GM23338 (cell line): ENCODE measurements around the gene UBA3. TPM values are rescaled to one million over a fixed set of nuclear protein-coding genes. Genes with fewer than 3 reads are reported as not detected.

Experiments used
- ATAC-seq: fragments of 200-7000 bp; cut with Tn5 transposase; 3 replicates; pipeline ENCODE4 v1.9.1; 2020
- DNase-seq: peaks from one replicate; pipeline ENCODE4 v3.0.0-alpha.2; 2015; ENCODE audit warnings: low spot score
- H2AFZ ChIP-seq: fragments of 200-600 bp; sonication (generic); 2 replicates; pipeline ENCODE4 v1.8.0; 2016; ENCODE audit warnings: antibody characterized with exemption, mild to moderate bottlenecking, moderate library complexity
- H3F3A ChIP-seq: fragments of 200-600 bp; sonication (generic); replicated peaks from 2 replicates; pipeline ENCODE4 v1.8.0; 2017; ENCODE audit warnings: antibody characterized with exemption, mixed run types, low read depth
- H3K27ac ChIP-seq: fragments of 200-600 bp; sonication (generic); 2 replicates; pipeline ENCODE4 v1.6.1; 2016; ENCODE audit warnings: low read depth
- H3K27me3 ChIP-seq: fragments of 200-600 bp; sonication (generic); 2 replicates; pipeline ENCODE4 v1.8.0; 2016; ENCODE audit warnings: mild to moderate bottlenecking, mixed run types, moderate library complexity; ENCODE audit not compliant: insufficient read depth
- H3K36me3 ChIP-seq: fragments of 200-600 bp; sonication (generic); 2 replicates; pipeline ENCODE4 v1.8.0; 2016; ENCODE audit warnings: mild to moderate bottlenecking; ENCODE audit not compliant: insufficient read depth
- H3K4me1 ChIP-seq: fragments of 200-600 bp; sonication (generic); 2 replicates; pipeline ENCODE4 v1.8.0; 2016; ENCODE audit warnings: mild to moderate bottlenecking, moderate library complexity; ENCODE audit not compliant: insufficient read depth
- H3K4me2 ChIP-seq: fragments of 200-600 bp; sonication (generic); 2 replicates; pipeline ENCODE4 v1.7.1; 2017; ENCODE audit warnings: mixed run types
- H3K4me3 ChIP-seq: fragments of 200-600 bp; sonication (generic); 2 replicates; pipeline ENCODE4 v1.6.1; 2016; ENCODE audit warnings: mixed run types
- H3K79me2 ChIP-seq: fragments of 200-600 bp; sonication (generic); replicated peaks from 2 replicates; pipeline ENCODE4 v1.8.0; 2017; ENCODE audit warnings: mild to moderate bottlenecking; ENCODE audit not compliant: insufficient read depth
- H3K9me2 ChIP-seq: fragments of 200-600 bp; sonication (generic); 2 replicates; pipeline ENCODE4 v1.8.0; 2017; ENCODE audit not compliant: insufficient read depth
- H4K20me1 ChIP-seq: fragments of 200-600 bp; sonication (generic); replicated peaks from 2 replicates; pipeline ENCODE4 v1.8.0; 2017; ENCODE audit warnings: mild to moderate bottlenecking; ENCODE audit not compliant: insufficient read depth
- H3K27ac Mint-ChIP-seq: 2 replicates; pipeline ENCODE4 v1.8.0; 2020; ENCODE audit warnings: inconsistent platforms, mild to moderate bottlenecking, moderate library complexity, mixed read lengths
- H3K27me3 Mint-ChIP-seq: 3 replicates; pipeline ENCODE4 v1.8.0; 2022; ENCODE audit warnings: low read depth, mild to moderate bottlenecking, moderate library complexity, mixed read lengths, inconsistent platforms; ENCODE audit not compliant: insufficient read depth, poor library complexity
- H3K36me3 Mint-ChIP-seq: 3 replicates; pipeline ENCODE4 v1.8.0; 2021; ENCODE audit warnings: low read depth, mild to moderate bottlenecking, inconsistent platforms, moderate library complexity, mixed read lengths
- H3K4me1 Mint-ChIP-seq: 3 replicates; pipeline ENCODE4 v1.8.0; 2020; ENCODE audit warnings: mild to moderate bottlenecking, inconsistent platforms, mixed read lengths
- H3K4me3 Mint-ChIP-seq: 3 replicates; pipeline ENCODE4 v1.8.0; 2021; ENCODE audit warnings: moderate library complexity, mild to moderate bottlenecking, inconsistent platforms, mixed read lengths
- H3K9me3 Mint-ChIP-seq: 3 replicates; pipeline ENCODE4 v1.8.0; 2020; ENCODE audit warnings: moderate library complexity, mild to moderate bottlenecking, inconsistent platforms, mixed read lengths
- CREB1 ChIP-seq: fragments of 250-450 bp; sonication (Bioruptor Pico); IDR thresholded peaks from 2 replicates; pipeline ENCODE4 v1.5.0; 2020; ENCODE audit warnings: low read depth, mild to moderate bottlenecking, moderate library complexity
- CTCF ChIP-seq, 2 experiments: fragments of 200-600 bp in 1 of 2; sonication (generic) in 1 of 2; conservative IDR thresholded peaks; 2 replicates each; pipeline versions ENCODE4 v1.5.1 to v1.6.1; 2016 to 2017; ENCODE audit warnings: antibody characterized with exemption in 2 of 2, low read depth in 2 of 2, mild to moderate bottlenecking in 2 of 2, moderate library complexity in 1 of 2
- ETS1 ChIP-seq: IDR thresholded peaks from 2 replicates; pipeline ENCODE4 v1.6.1; 2016; ENCODE audit warnings: antibody characterized with exemption
- EZH2 ChIP-seq: fragments of 200-600 bp; sonication (generic); IDR thresholded peaks from one replicate; pipeline ENCODE4 v1.8.0; 2017; ENCODE audit warnings: antibody characterized with exemption, mild to moderate bottlenecking, low read depth; ENCODE audit not compliant: unreplicated experiment
- EZH2phosphoT487 ChIP-seq: fragments of 200-600 bp; sonication (generic); IDR thresholded peaks from one replicate; pipeline ENCODE4 v1.8.1; 2018; ENCODE audit warnings: antibody characterized with exemption; ENCODE audit not compliant: unreplicated experiment
- JUNB ChIP-seq: IDR thresholded peaks from one replicate; pipeline ENCODE4 v1.6.1; 2016; ENCODE audit warnings: antibody characterized with exemption; ENCODE audit not compliant: unreplicated experiment
- NANOG ChIP-seq: IDR thresholded peaks from 2 replicates; pipeline ENCODE4 v1.6.1; 2016; ENCODE audit warnings: antibody characterized with exemption, borderline replicate concordance
- POLR2AphosphoS5 ChIP-seq: IDR thresholded peaks from 2 replicates; pipeline ENCODE4 v1.6.1; 2016; ENCODE audit warnings: antibody characterized with exemption, low read depth
- STAT1 ChIP-seq: IDR thresholded peaks from one replicate; pipeline ENCODE4 v1.6.1; 2016; ENCODE audit warnings: antibody characterized with exemption; ENCODE audit not compliant: unreplicated experiment
- ZNF114 ChIP-seq: fragments of 250-450 bp; sonication (Bioruptor Pico); IDR thresholded peaks from 2 replicates; pipeline ENCODE4 v1.5.0; 2020; ENCODE audit warnings: mild to moderate bottlenecking, moderate library complexity
- ZNF331 ChIP-seq: fragments of 250-450 bp; sonication (Bioruptor Pico); IDR thresholded peaks from 2 replicates; pipeline ENCODE4 v1.5.0; 2020; ENCODE audit warnings: low read depth, mild to moderate bottlenecking, moderate library complexity
- polyA plus RNA-seq: library from polyadenylated mRNA; unstranded; fragments of >200 nt; fragmentation: Nextera tagmentation; extraction: Ambion mirVana; gene quantifications from 2 replicates; pipeline ENCODE4 v1.2.1, GENCODE V29; 2016
- total RNA-seq: library from RNA; depleted of rRNA; stranded (reverse); fragments of >200 nt; shearing (Covaris generic); gene quantifications from 2 replicates; pipeline ENCODE4 v1.2.3, GENCODE V29; 2014

The UBA3 gene
- total and polyA plus RNA-seq, 2 experiments from 2014 or later: 53.2 to 85.3 TPM

- Histone ChIP-seq H3K36me3 (no peaks in the 10 kb centered on the region), H3K9me2 (no peaks in the 10 kb centered on the region), H3K79me2 (no peaks in the 10 kb centered on the region), H3K4me3 (no peak overlapping the region), H3K4me1 (peaks cover 3% of the 10 kb centered on the region; the same call in 1 of the 2 replicates), H3K27ac (no peak overlapping the region), H3K4me2 (no peak overlapping the region), H3K27me3 (no peaks in the 10 kb centered on the region), H3F3A (no peaks in the 10 kb centered on the region), H2AFZ (peak overlapping the region; percentile 24; the same call in 1 of the 2 replicates), H4K20me1 (no peaks in the 10 kb centered on the region)
- ATAC-seq (no peak), DNase-seq (no peak)
- H3K4me3 Mint-ChIP-seq: no peak overlapping the region
- H3K27me3 Mint-ChIP-seq: peaks cover 5% of the 10 kb centered on the region
- peaks cover 5% of the 10 kb centered on the region; the same call in 1 of the 3 replicates for H3K4me1 Mint-ChIP-seq
- no peak overlapping the region for H3K27ac Mint-ChIP-seq
- no peaks in the 10 kb centered on the region for H3K36me3 Mint-ChIP-seq
- no peak for TF ChIP-seq JUNB
- H3K9me3 Mint-ChIP-seq: no peaks in the 10 kb centered on the region
Observed at GRCh38 chr3:69126999-69127398, 46.8 kb upstream of the UBA3 start.

GRCh38 chr3:69126216-69126615 is 46.1 kb upstream of the UBA3 start:
- H3K9me2 ChIP-seq: no peaks in the 10 kb centered on the region
- no peaks in the 10 kb centered on the region for H3K27me3 ChIP-seq
- no peaks in the 10 kb centered on the region for H4K20me1 ChIP-seq
- Mint-ChIP-seq H3K27ac (no peak overlapping the region), H3K4me1 (peaks cover 5% of the 10 kb centered on the region; the same call in 1 of the 3 replicates), H3K27me3 (peaks cover 5% of the 10 kb centered on the region), H3K36me3 (no peaks in the 10 kb centered on the region), H3K4me3 (no peak overlapping the region), H3K9me3 (no peaks in the 10 kb centered on the region)
- H3K27ac ChIP-seq: no peak overlapping the region
- H2AFZ ChIP-seq: no peak overlapping the region
- H3K36me3 ChIP-seq: no peaks in the 10 kb centered on the region
- DNase-seq: no peak
- no peak overlapping the region for H3K4me3 ChIP-seq
- H3F3A ChIP-seq: no peaks in the 10 kb centered on the region
- no peak for TF ChIP-seq ZNF114 (CRISPR knock-in tag)
- no peak for TF ChIP-seq JUNB
- no peak overlapping the region for H3K4me2 ChIP-seq
- ATAC-seq: no peak
- H3K4me1 ChIP-seq: peaks cover 3% of the 10 kb centered on the region; the same call in 1 of the 2 replicates
- no peaks in the 10 kb centered on the region for H3K79me2 ChIP-seq

GRCh38 chr3:69122403-69122802 is 42.2 kb upstream of the UBA3 start, which contains the start of gene LMOD3:
TSS of gene LMOD3 (minus strand) at chr3:69122595. CDS start at chr3:69122386, 209 bp downstream.
- Histone ChIP-seq H3K4me1 (peaks cover 3% of the 10 kb centered on the region; the same call in 1 of the 2 replicates), H3K4me2 (no peak within 1 kb of the TSS), H3K27ac (no peak within 1 kb of the TSS), H3K9me2 (no peaks in the 10 kb centered on the region), H2AFZ (peak within 1 kb of the TSS; percentile 18; the same call in 1 of the 2 replicates), H3K36me3 (no peaks in the 10 kb centered on the region), H3K27me3 (no peaks in the 10 kb centered on the region), H3K79me2 (no peaks in the 10 kb centered on the region), H4K20me1 (no peaks in the 10 kb centered on the region), H3K4me3 (no peak within 1 kb of the TSS), H3F3A (no peaks in the 10 kb centered on the region)
- Mint-ChIP-seq H3K27ac (no peak within 1 kb of the TSS), H3K9me3 (no peaks in the 10 kb centered on the region), H3K4me1 (peaks cover 8% of the 10 kb centered on the region; the same call in 2 of the 3 replicates), H3K27me3 (no peaks in the 10 kb centered on the region), H3K36me3 (no peaks in the 10 kb centered on the region), H3K4me3 (no peak within 1 kb of the TSS)
- TF ChIP-seq JUNB (no peak), ZNF331 (CRISPR knock-in tag) (no peak), ZNF114 (CRISPR knock-in tag) (no peak), ETS1 (no peak), EZH2phosphoT487 (no peak), EZH2 (no peak), POLR2AphosphoS5 (no peak), NANOG (no peak), STAT1 (no peak), CTCF (conservative IDR thresholded peaks at IDR 0.05; ENCODE audit: low read depth in 2 of 2) (no peak), CREB1 (CRISPR knock-in tag) (no peak)
- no peak for DNase-seq
- no peak for ATAC-seq
